Measurements from ENCODE around the gene TIGD3. TPM values are rescaled to one million over a fixed set of nuclear protein-coding genes. Genes with fewer than 3 reads are reported as not detected.

TIGD3 gene
- total and polyA plus RNA-seq, 2 experiments from 2014 or later, result 1.2 to 3.0 TPM

GRCh38 chr11:65373839-65374580, 19.5 kb downstream of the TIGD3 start:
- Histone ChIP-seq H3K9me2 (ENCODE audit: insufficient read depth) (no peaks in the 10 kb centered on the region), H3F3A (replicated peaks; ENCODE audit: low read depth) (no peaks in the 10 kb centered on the region), H3K4me2 (no peak overlapping the region), H3K79me2 (replicated peaks; ENCODE audit: insufficient read depth) (no peaks in the 10 kb centered on the region), H3K4me3 (no peak overlapping the region), H3K27ac (ENCODE audit: low read depth) (no peak overlapping the region), H2AFZ (no peak overlapping the region), H3K4me1 (ENCODE audit: insufficient read depth) (no peaks in the 10 kb centered on the region), H4K20me1 (replicated peaks; ENCODE audit: insufficient read depth) (no peaks in the 10 kb centered on the region), H3K36me3 (ENCODE audit: insufficient read depth) (no peaks in the 10 kb centered on the region), H3K27me3 (ENCODE audit: insufficient read depth) (no peaks in the 10 kb centered on the region)
- no peaks in the 10 kb centered on the region for H3K9me3 Mint-ChIP-seq
- H3K27me3 Mint-ChIP-seq (ENCODE audit: insufficient read depth, low read depth, poor library complexity), result peaks cover 11% of the 10 kb centered on the region
- no peaks in the 10 kb centered on the region for H3K4me1 Mint-ChIP-seq
- H3K36me3 Mint-ChIP-seq (ENCODE audit: low read depth), result no peaks in the 10 kb centered on the region
- TF ChIP-seq ZNF331 (CRISPR knock-in tag; IDR thresholded peaks at IDR 0.05; ENCODE audit: low read depth) (no peak), ZNF114 (CRISPR knock-in tag; IDR thresholded peaks at IDR 0.05) (no peak), JUNB (IDR thresholded peaks at IDR 0.05; ENCODE audit: unreplicated experiment) (no peak), POLR2AphosphoS5 (IDR thresholded peaks at IDR 0.05; ENCODE audit: low read depth) (no peak), CREB1 (CRISPR knock-in tag; IDR thresholded peaks at IDR 0.05; ENCODE audit: low read depth) (no peak), ZNF462 (CRISPR knock-in tag; IDR thresholded peaks at IDR 0.05) (no peak), EZH2phosphoT487 (IDR thresholded peaks at IDR 0.05; ENCODE audit: unreplicated experiment) (no peak), CTCF (conservative IDR thresholded peaks at IDR 0.05; ENCODE audit: low read depth in 2 of 2) (no peak), REST (IDR thresholded peaks at IDR 0.05; ENCODE audit: unreplicated experiment) (no peak), NANOG (IDR thresholded peaks at IDR 0.05; ENCODE audit: borderline replicate concordance) (no peak), STAT1 (IDR thresholded peaks at IDR 0.05; ENCODE audit: unreplicated experiment) (no peak), ETS1 (IDR thresholded peaks at IDR 0.05) (no peak), EZH2 (IDR thresholded peaks at IDR 0.05; ENCODE audit: low read depth, unreplicated experiment) (no peak)
- no peak for DNase-seq (ENCODE audit: low spot score)
- H3K4me3 Mint-ChIP-seq, result no peak overlapping the region
- H3K27ac Mint-ChIP-seq, result no peak overlapping the region
- ATAC-seq, result no peak

Data from GM23338 (cell line).